H1 (cell line): ENCODE measurements around the gene LLGL2. TPM values are rescaled to one million over a fixed set of nuclear protein-coding genes. Genes with fewer than 3 reads are reported as not detected.

ENCODE experiments used
- CTCF ChIA-PET: fragments of 300-600 bp; sonication (Branson Sonifier 250); formaldehyde crosslinking; loops from one replicate; lab custom pipeline; 2021; ENCODE audit not compliant: partially characterized antibody; lab: Charles Lee
- POLR2A ChIA-PET: fragments of 300-600 bp; sonication (Branson Sonifier 250); formaldehyde crosslinking; loops from one replicate; lab custom pipeline; 2021; ENCODE audit warnings: inconsistent platforms; ENCODE audit not compliant: partially characterized antibody; lab: Charles Lee
- DNase-seq, 2 experiments: peaks; one replicate each; pipeline versions ENCODE4 v3.0.0 to v3.0.0-alpha.2; 2010 to 2022; ENCODE audit warnings: low spot score in 2 of 2, low read depth in 1 of 2, mixed read lengths in 1 of 2
- FAIRE-seq: peaks from 2 replicates; lab custom pipeline; 2011; peaks lifted over from hg19 to GRCh38; lab: Jason Lieb, UNC
- H2AFZ ChIP-seq: 2 replicates; pipeline ENCODE4 v1.8.1; 2012; ENCODE audit warnings: low read length, inconsistent platforms
- H2AK5ac ChIP-seq: 2 replicates; pipeline ENCODE4 v1.6.1; 2013; ENCODE audit warnings: low read depth, low read length
- H2BK120ac ChIP-seq: replicated peaks from 2 replicates; pipeline ENCODE3; 2013; ENCODE audit warnings: low read depth, low read length, inconsistent platforms
- H2BK12ac ChIP-seq: 2 replicates; pipeline ENCODE4 v1.6.1; 2013; ENCODE audit warnings: low read depth, low read length
- H2BK15ac ChIP-seq: 2 replicates; pipeline ENCODE4 v1.6.1; 2013; ENCODE audit warnings: low read length
- H2BK20ac ChIP-seq: 2 replicates; pipeline ENCODE4 v1.6.1; 2013; ENCODE audit warnings: low read length
- H2BK5ac ChIP-seq: 2 replicates; pipeline ENCODE4 v1.6.1; 2013; ENCODE audit warnings: low read depth, low read length
- H3K14ac ChIP-seq: 2 replicates; pipeline ENCODE4 v1.6.1; 2013; ENCODE audit warnings: inconsistent platforms; ENCODE audit not compliant: insufficient read length
- H3K18ac ChIP-seq: 2 replicates; pipeline ENCODE4 v1.6.1; 2013; ENCODE audit warnings: low read length; ENCODE audit errors: extremely low read depth
- H3K23ac ChIP-seq: 2 replicates; pipeline ENCODE4 v1.6.1; 2013; ENCODE audit warnings: inconsistent platforms; ENCODE audit not compliant: insufficient read length
- H3K23me2 ChIP-seq: 2 replicates; pipeline ENCODE4 v1.6.1; 2013; ENCODE audit warnings: low read depth, low read length
- H3K27ac ChIP-seq: 2 replicates; pipeline ENCODE4 v1.6.1; 2011; ENCODE audit warnings: low read depth, low read length, inconsistent platforms
- H3K27me3 ChIP-seq, 4 experiments: replicated peaks in 1 of 4; 1 replicate in 1 of 4; 2 replicates in 3 of 4; pipeline versions ENCODE4 v1.6.1 to v1.8.1; 2011 to 2013; ENCODE audit warnings: low read length in 3 of 4, mild to moderate bottlenecking in 3 of 4, inconsistent platforms in 2 of 4, mixed read lengths in 2 of 4, moderate library complexity in 1 of 4; ENCODE audit not compliant: control insufficient read depth in 3 of 4, insufficient read depth in 3 of 4; ENCODE audit errors: extremely low read depth in 1 of 4
- H3K36me3 ChIP-seq, 4 experiments: 2 replicates each; pipeline versions ENCODE4 v1.6.1 to v1.8.1; 2011 to 2013; ENCODE audit warnings: mild to moderate bottlenecking in 4 of 4, low read length in 3 of 4, moderate library complexity in 2 of 4, control low read depth in 1 of 4, inconsistent platforms in 1 of 4; ENCODE audit not compliant: insufficient read depth in 4 of 4, control insufficient read depth in 2 of 4
- H3K4ac ChIP-seq: replicated peaks from 2 replicates; pipeline ENCODE3; 2013; ENCODE audit warnings: low read length, low read depth, mixed read lengths, inconsistent platforms; ENCODE audit not compliant: insufficient read length
- H3K4me1 ChIP-seq, 4 experiments: replicated peaks in 1 of 4; 1 replicate in 1 of 4; 2 replicates in 3 of 4; pipeline versions ENCODE4 v1.6.1 to v1.8.1; 2011 to 2013; ENCODE audit warnings: low read length in 3 of 4, inconsistent platforms in 2 of 4, mixed read lengths in 1 of 4; ENCODE audit not compliant: insufficient read depth in 4 of 4, control insufficient read depth in 3 of 4
- H3K4me2 ChIP-seq, 2 experiments: 2 replicates each; pipeline versions ENCODE4 v1.6.1 to v1.8.1; 2011 to 2013; ENCODE audit warnings: low read depth in 2 of 2, low read length in 2 of 2, control low read depth in 1 of 2, inconsistent platforms in 1 of 2, mild to moderate bottlenecking in 1 of 2; ENCODE audit not compliant: insufficient read depth in 1 of 2
- H3K4me3 ChIP-seq, 4 experiments: fragments of 200-600, 300-600 bp in 1 of 4; sonication (generic), shearing (Covaris generic), sonication (Bioruptor Twin) in 1 of 4; 2 replicates each; pipeline versions ENCODE4 v1.5.1 to v1.8.1; 2011 to 2016; ENCODE audit warnings: low read length in 4 of 4, low read depth in 3 of 4, control low read depth in 2 of 4, inconsistent platforms in 2 of 4, mild to moderate bottlenecking in 2 of 4, mixed read lengths in 1 of 4, moderate library complexity in 1 of 4; ENCODE audit not compliant: insufficient read depth in 2 of 4; ENCODE audit errors: extremely low read depth in 1 of 4
- H3K56ac ChIP-seq: replicated peaks from 2 replicates; pipeline ENCODE3; 2013; ENCODE audit warnings: low read depth, mild to moderate bottlenecking, mixed read lengths, low read length, inconsistent platforms; ENCODE audit not compliant: insufficient read length
- H3K79me1 ChIP-seq: 2 replicates; pipeline ENCODE4 v1.6.1; 2013; ENCODE audit warnings: low read depth, low read length, control low read depth
- H3K79me2 ChIP-seq, 2 experiments: 2 replicates each; pipeline versions ENCODE4 v1.6.1 to v1.8.1; 2012 to 2013; ENCODE audit warnings: low read length in 2 of 2, mild to moderate bottlenecking in 2 of 2, inconsistent platforms in 1 of 2; ENCODE audit not compliant: insufficient read depth in 2 of 2, control insufficient read depth in 1 of 2
- H3K9ac ChIP-seq, 4 experiments: replicated peaks in 1 of 4; 1 replicate in 1 of 4; 2 replicates in 3 of 4; pipeline versions ENCODE4 v1.6.1 to v1.8.1; 2011 to 2013; ENCODE audit warnings: low read depth in 3 of 4, low read length in 3 of 4, control low read depth in 2 of 4, mild to moderate bottlenecking in 2 of 4, moderate library complexity in 2 of 4, inconsistent platforms in 1 of 4; ENCODE audit errors: extremely low read depth in 1 of 4
- H3K9me3 ChIP-seq, 2 experiments: 2 replicates each; pipeline versions ENCODE4 v1.6.1 to v1.8.1; 2012 to 2013; ENCODE audit warnings: mild to moderate bottlenecking in 2 of 2, moderate library complexity in 2 of 2, control low read depth in 1 of 2, inconsistent platforms in 1 of 2, low read depth in 1 of 2, low read length in 1 of 2, mixed read lengths in 1 of 2; ENCODE audit not compliant: insufficient read depth in 2 of 2
- H4K20me1 ChIP-seq, 2 experiments: replicated peaks in 1 of 2; 2 replicates each; pipeline versions ENCODE3 to v1.8.1; 2011 to 2013; ENCODE audit warnings: inconsistent platforms in 2 of 2, low read length in 2 of 2, mild to moderate bottlenecking in 1 of 2; ENCODE audit not compliant: insufficient read depth in 2 of 2, control insufficient read depth in 1 of 2
- H4K5ac ChIP-seq: 2 replicates; pipeline ENCODE4 v1.6.1; 2013; ENCODE audit warnings: low read length, low read depth, mixed read lengths, inconsistent platforms; ENCODE audit not compliant: insufficient read length
- H4K8ac ChIP-seq: 2 replicates; pipeline ENCODE4 v1.8.0; 2013; ENCODE audit warnings: mild to moderate bottlenecking, moderate library complexity, low read length, inconsistent platforms; ENCODE audit not compliant: insufficient read depth; ENCODE audit errors: extremely low read depth
- H4K91ac ChIP-seq: replicated peaks from 2 replicates; pipeline ENCODE3; 2013; ENCODE audit warnings: low read length, mixed read lengths, inconsistent platforms; ENCODE audit not compliant: insufficient read length
- ASH2L ChIP-seq: fragments of 200-600, 300-600 bp; sonication (generic); IDR thresholded peaks from one replicate; pipeline ENCODE4 v1.7.1; 2017; ENCODE audit warnings: low read length
- E2F6 ChIP-seq: IDR thresholded peaks from 2 replicates; pipeline ENCODE4 v1.6.1; 2012; ENCODE audit warnings: inconsistent platforms
- EZH2 ChIP-seq: fragments of 200-600 bp; sonication (generic); IDR thresholded peaks from 2 replicates; pipeline ENCODE4 v1.7.1; 2012; ENCODE audit warnings: low read depth, mild to moderate bottlenecking, moderate library complexity, low read length, inconsistent platforms; ENCODE audit not compliant: severe bottlenecking
- SAP30 ChIP-seq: fragments of 300-600 bp; sonication (generic); IDR thresholded peaks from 2 replicates; pipeline ENCODE4 v1.7.1; 2012; ENCODE audit warnings: low read length, moderate library complexity, mild to moderate bottlenecking, inconsistent platforms; ENCODE audit not compliant: insufficient read depth, insufficient replicate concordance
- WGBS, 2 experiments: shearing (Covaris generic) in 1 of 2; methylation state at CpG; one replicate each; pipeline versions ENCODE4 v1.1.6 to v1.1.7; 2013 to 2015; ENCODE audit warnings: low lambda C conversion rate in 2 of 2, mixed read lengths in 2 of 2, inconsistent platforms in 1 of 2, low coverage in 1 of 2, missing lambda C conversion rate in 1 of 2; ENCODE audit not compliant: insufficient replicate concordance in 2 of 2, insufficient coverage in 1 of 2, insufficient read length in 1 of 2; ENCODE audit errors: extremely low coverage in 1 of 2, missing lambda C conversion rate in 1 of 2; 5-methylcytosine and 5-hydroxymethylcytosine counted together
- polyA plus RNA-seq, 7 experiments: library from polyadenylated mRNA; depleted of rRNA in 3 of 7; stranded (reverse) in 5 of 7; unstranded in 2 of 7; fragments of >200 nt in 5 of 7; fragments of 200-250 nt in 2 of 7; gene quantifications; 1 replicate in 5 of 7; 2 replicates in 1 of 7; 4 replicates in 1 of 7; pipeline versions ENCODE4 v1.2.1 to v1.2.3, GENCODE V29; 2011 to 2013; ENCODE audit warnings: missing spikeins in 2 of 7, mixed read lengths in 2 of 7
- total RNA-seq: library from RNA; stranded (reverse); fragmentation: NEBNext Ultra II Directional; extraction: Animal tissue kit (Norgen Biotek cat#: 25700); gene quantifications from 2 replicates; pipeline ENCODE4 v1.2.1, GENCODE V29; 2021

LLGL2 gene
- total and polyA plus RNA-seq, 2 of the 8 experiments (the other 6 are each of a cell fraction or from before 2014, with no cell fraction given): 64.5 to 77.1 TPM

GRCh38 chr17:75502072-75502720, 23.3 kb upstream of the LLGL2 start:
- CTCF ChIA-PET: interaction anchor here (0.7 to 8.2 kb wide), 16 partner anchors 11 to 441 kb away, joined by 3 to 67 read pairs (median 5); partner anchors contain the start of genes SLC25A19, SMIM5 and TSEN54
- no peak for DNase-seq
- POLR2A ChIA-PET: interaction anchor here (1.1 to 6.4 kb wide), 8 partner anchors 10 to 265 kb away, joined by 3 to 35 read pairs (median 4); partner anchors contain the start of gene TSEN54
- no peak for TF ChIP-seq EZH2
- no peak for TF ChIP-seq E2F6
- no peak for TF ChIP-seq SAP30
- TF ChIP-seq ASH2L: no peak

More at GRCh38 chr17:75502072-75502720, 23.3 kb upstream of the LLGL2 start:
- H2BK120ac ChIP-seq: no peak overlapping the region
- H3K27me3 ChIP-seq: no peaks in the 10 kb centered on the region
- H3K14ac ChIP-seq: no peak overlapping the region
- H3K36me3 ChIP-seq: peaks cover 2 to 13% (median 8%) of the 10 kb centered on the region in 4 experiments; a peak in 6 of 8 replicates
- no peak overlapping the region for H2BK5ac ChIP-seq
- WGBS, 2 experiments: 94% methylated on average over 27 of the region's 40 CpGs; no CpG with 5 or more reads in 1 of the 2 experiments
- H3K79me1 ChIP-seq: no peaks in the 10 kb centered on the region
- H3K4me2 ChIP-seq: no peak overlapping the region
- H3K4me1 ChIP-seq: no peaks in the 10 kb centered on the region
- no peak overlapping the region for H2AFZ ChIP-seq
- no peak overlapping the region; the same call in 1 of the 2 replicates for H4K8ac ChIP-seq
- no peak overlapping the region for H3K4ac ChIP-seq
- no peak overlapping the region for H2BK12ac ChIP-seq
- H3K9me3 ChIP-seq: no peaks in the 10 kb centered on the region
- no peak for FAIRE-seq
- no peaks in the 10 kb centered on the region for H3K79me2 ChIP-seq
- H4K20me1 ChIP-seq: peaks cover 0 to 13% of the 10 kb centered on the region in 2 experiments
- no peak overlapping the region for H3K18ac ChIP-seq
- no peak overlapping the region for H3K56ac ChIP-seq
- no peak overlapping the region for H2BK15ac ChIP-seq
- H3K23me2 ChIP-seq: no peaks in the 10 kb centered on the region
- no peak overlapping the region for H3K9ac ChIP-seq
- H3K27ac ChIP-seq: no peak overlapping the region
- H2AK5ac ChIP-seq: no peak overlapping the region
- no peak overlapping the region for H2BK20ac ChIP-seq
- H4K5ac ChIP-seq: no peak overlapping the region
- H3K4me3 ChIP-seq: no peak overlapping the region
- no peak overlapping the region for H3K23ac ChIP-seq
- H4K91ac ChIP-seq: no peak overlapping the region
